ENCODE measurements around the gene FEM1A. TPM values are rescaled to one million over a fixed set of nuclear protein-coding genes. Genes with fewer than 3 reads are reported as not detected.

Gene FEM1A
- polyA plus RNA-seq, 1 of the 3 experiments (the other 2 are of a cell fraction): 4.8 TPM

DNA sequence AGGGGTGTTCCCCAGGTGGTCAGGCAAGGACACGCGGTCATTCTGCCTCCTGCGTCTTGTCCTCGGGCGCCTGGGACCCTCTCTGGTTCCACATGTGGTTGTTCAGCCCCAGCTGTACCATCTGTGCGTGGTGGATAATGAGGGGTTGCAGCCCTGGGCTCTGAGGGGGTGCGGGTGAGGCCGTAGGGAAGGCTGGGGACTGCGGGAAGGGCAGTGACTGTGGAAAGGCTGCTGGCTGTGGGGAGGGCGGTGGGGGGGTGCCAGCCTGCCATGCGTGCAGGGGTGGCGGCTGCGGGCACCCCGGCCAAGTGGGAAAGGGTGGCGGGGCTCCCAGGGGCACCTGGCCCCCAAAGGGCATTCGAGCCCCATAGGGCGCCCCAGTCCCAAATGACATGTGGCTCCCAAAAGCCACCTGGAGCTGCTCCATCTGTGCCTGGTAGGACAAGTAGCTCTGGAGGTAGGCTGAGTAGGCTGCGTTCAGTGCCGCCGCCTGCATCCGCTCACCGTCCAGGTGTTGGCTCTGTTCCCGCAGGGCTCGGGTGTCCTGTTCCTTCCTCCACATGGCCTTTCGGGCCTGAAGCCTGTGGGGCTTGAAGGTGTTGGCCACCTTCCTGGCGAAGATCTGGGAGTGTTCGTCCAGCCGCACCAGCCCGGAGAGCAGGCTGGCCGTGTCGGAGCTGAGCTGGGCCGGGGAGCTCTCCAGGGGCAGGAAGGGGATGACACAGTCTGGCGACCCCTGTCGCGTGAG lies 24.8 kb downstream of the FEM1A start:
- H3K4me2 ChIP-seq: no peak overlapping the region
- CTCF ChIA-PET: interaction anchor here (1.3 to 13.0 kb wide), 4 partner anchors 25 to 56 kb away, joined by 3 to 409 read pairs (median 16); partner anchors contain the start of gene FEM1A
- H4K20me1 ChIP-seq (ENCODE audit: insufficient read depth): no peaks in the 10 kb centered on the region
- H3K9me2 ChIP-seq: no peaks in the 10 kb centered on the region
- H3K27me3 ChIP-seq (ENCODE audit: insufficient read depth): no peaks in the 10 kb centered on the region
- peaks cover 27% of the 10 kb centered on the region for H3K79me2 ChIP-seq (ENCODE audit: insufficient read depth)
- H3K4me3 ChIP-seq (ENCODE audit: low read depth in 2 of 2, low read length in 1 of 2): no peak overlapping the region
- no peaks in the 10 kb centered on the region for H3K9me3 ChIP-seq
- H2AFZ ChIP-seq (ENCODE audit: low read depth): no peak overlapping the region
- DNase-seq: no peak
- no peak overlapping the region for H3K9ac ChIP-seq
- peaks cover 4 to 17% of the 10 kb centered on the region in 2 experiments for H3K36me3 ChIP-seq (replicated peaks in 1 of 2; ENCODE audit: control insufficient read depth in 1 of 2, insufficient read depth in 2 of 2, low read length in 1 of 2)
- WGBS (ENCODE audit: low lambda C conversion rate): 98% methylated on average over 20 of the region's 35 CpGs
- H3K4me1 ChIP-seq (ENCODE audit: control insufficient read depth in 1 of 2, insufficient read depth in 2 of 2, low read depth in 1 of 2, low read length in 1 of 2): peaks cover 3 to 7% of the 10 kb centered on the region in 2 experiments; a peak in 2 of 4 replicates
- POLR2A ChIA-PET: no interaction called here
- TF ChIP-seq TCF12 (IDR thresholded peaks at IDR 0.05) (no peak), MXI1 (IDR thresholded peaks at IDR 0.05; ENCODE audit: low read depth, low read length) (no peak), POLR2AphosphoS5 (IDR thresholded peaks at IDR 0.05; ENCODE audit: low read depth, low read length) (no peak), FOXJ3 (CRISPR knock-in tag; IDR thresholded peaks at IDR 0.05) (no peak), JUND (IDR thresholded peaks at IDR 0.05) (no peak)
- TF ChIP-seq, protein P1, sequence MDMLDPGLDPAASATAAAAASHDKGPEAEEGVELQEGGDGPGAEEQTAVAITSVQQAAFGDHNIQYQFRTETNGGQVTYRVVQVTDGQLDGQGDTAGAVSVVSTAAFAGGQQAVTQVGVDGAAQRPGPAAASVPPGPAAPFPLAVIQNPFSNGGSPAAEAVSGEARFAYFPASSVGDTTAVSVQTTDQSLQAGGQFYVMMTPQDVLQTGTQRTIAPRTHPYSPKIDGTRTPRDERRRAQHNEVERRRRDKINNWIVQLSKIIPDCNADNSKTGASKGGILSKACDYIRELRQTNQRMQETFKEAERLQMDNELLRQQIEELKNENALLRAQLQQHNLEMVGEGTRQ (IDR thresholded peaks at IDR 0.05; ENCODE audit: borderline replicate concordance, low read depth, low read length): no peak
- TF ChIP-seq, protein P2, sequence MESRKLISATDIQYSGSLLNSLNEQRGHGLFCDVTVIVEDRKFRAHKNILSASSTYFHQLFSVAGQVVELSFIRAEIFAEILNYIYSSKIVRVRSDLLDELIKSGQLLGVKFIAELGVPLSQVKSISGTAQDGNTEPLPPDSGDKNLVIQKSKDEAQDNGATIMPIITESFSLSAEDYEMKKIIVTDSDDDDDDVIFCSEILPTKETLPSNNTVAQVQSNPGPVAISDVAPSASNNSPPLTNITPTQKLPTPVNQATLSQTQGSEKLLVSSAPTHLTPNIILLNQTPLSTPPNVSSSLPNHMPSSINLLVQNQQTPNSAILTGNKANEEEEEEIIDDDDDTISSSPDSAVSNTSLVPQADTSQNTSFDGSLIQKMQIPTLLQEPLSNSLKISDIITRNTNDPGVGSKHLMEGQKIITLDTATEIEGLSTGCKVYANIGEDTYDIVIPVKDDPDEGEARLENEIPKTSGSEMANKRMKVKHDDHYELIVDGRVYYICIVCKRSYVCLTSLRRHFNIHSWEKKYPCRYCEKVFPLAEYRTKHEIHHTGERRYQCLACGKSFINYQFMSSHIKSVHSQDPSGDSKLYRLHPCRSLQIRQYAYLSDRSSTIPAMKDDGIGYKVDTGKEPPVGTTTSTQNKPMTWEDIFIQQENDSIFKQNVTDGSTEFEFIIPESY (IDR thresholded peaks at IDR 0.05; ENCODE audit: borderline replicate concordance, low read depth): no peak
- H3F3A ChIP-seq (replicated peaks; ENCODE audit: insufficient read depth): peaks cover 37% of the 10 kb centered on the region
- H3K27ac ChIP-seq (ENCODE audit: low read depth in 2 of 2, low read length in 1 of 2): peak overlapping the region; percentile 48 to 56; a peak in 3 of 4 replicates

DNA sequence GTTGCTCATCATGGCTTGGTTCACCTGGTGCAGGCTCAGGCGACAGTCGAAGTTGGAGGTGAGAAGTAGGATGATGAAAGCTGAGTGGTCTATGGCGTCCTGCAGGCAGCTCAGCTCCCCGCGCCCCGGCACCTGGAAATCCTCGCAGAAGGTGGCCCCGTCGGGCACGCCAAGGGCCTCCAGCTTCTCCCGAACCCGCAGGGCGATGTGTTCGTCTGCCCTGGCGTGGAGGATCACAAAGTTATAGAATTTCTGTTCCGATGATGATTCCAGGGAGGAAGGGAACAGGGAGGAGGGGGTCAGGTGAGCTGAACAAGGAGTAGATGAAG lies 25.4 kb downstream of the FEM1A start:
- WGBS (ENCODE audit: low lambda C conversion rate): 93% methylated on average over 16 of the region's 16 CpGs
- Histone ChIP-seq H3K9me3 (no peaks in the 10 kb centered on the region), H3K9me2 (no peaks in the 10 kb centered on the region), H3K79me2 (ENCODE audit: insufficient read depth) (peaks cover 32% of the 10 kb centered on the region), H3K4me2 (no peak overlapping the region), H4K20me1 (ENCODE audit: insufficient read depth) (no peaks in the 10 kb centered on the region), H3K27me3 (ENCODE audit: insufficient read depth) (no peaks in the 10 kb centered on the region), H3F3A (replicated peaks; ENCODE audit: insufficient read depth) (peaks cover 36% of the 10 kb centered on the region), H3K4me1 (ENCODE audit: control insufficient read depth in 1 of 2, insufficient read depth in 2 of 2, low read depth in 1 of 2, low read length in 1 of 2) (peaks cover 3 to 7% of the 10 kb centered on the region in 2 experiments; a peak in 2 of 4 replicates), H3K9ac (no peak overlapping the region), H3K27ac (ENCODE audit: low read depth in 2 of 2, low read length in 1 of 2) (no peak overlapping the region), H2AFZ (ENCODE audit: low read depth) (no peak overlapping the region), H3K36me3 (replicated peaks in 1 of 2; ENCODE audit: control insufficient read depth in 1 of 2, insufficient read depth in 2 of 2, low read length in 1 of 2) (peaks cover 4 to 17% of the 10 kb centered on the region in 2 experiments), H3K4me3 (ENCODE audit: low read depth in 2 of 2, low read length in 1 of 2) (no peak overlapping the region)
- ChIA-PET CTCF (interaction anchor here (1.3 to 2.6 kb wide), 4 partner anchors 26 to 94 kb away, joined by 3 to 24 read pairs (median 6); partner anchors contain the start of gene FEM1A), POLR2A (no interaction called here)
- no peak for DNase-seq
- TF ChIP-seq, protein P2 (IDR thresholded peaks at IDR 0.05; ENCODE audit: borderline replicate concordance, low read depth): no peak
- TF ChIP-seq, protein P1 (IDR thresholded peaks at IDR 0.05; ENCODE audit: borderline replicate concordance, low read depth, low read length): no peak
- TF ChIP-seq TEAD4 (IDR thresholded peaks at IDR 0.05; ENCODE audit: borderline replicate concordance, insufficient read depth) (no peak), EP300 (IDR thresholded peaks at IDR 0.05; ENCODE audit: borderline replicate concordance in 1 of 2, low read depth in 1 of 2, low read length in 1 of 2) (no peak), RAD21 (IDR thresholded peaks at IDR 0.05; ENCODE audit: low read length) (no peak), SIN3A (IDR thresholded peaks at IDR 0.05; ENCODE audit: borderline replicate concordance, low read depth, low read length) (no peak), FOXJ3 (CRISPR knock-in tag; IDR thresholded peaks at IDR 0.05) (no peak), FOSL2 (IDR thresholded peaks at IDR 0.05; ENCODE audit: borderline replicate concordance, low read depth) (no peak), FOXM1 (IDR thresholded peaks at IDR 0.05; ENCODE audit: low read depth) (no peak)
- TF ChIP-seq, protein P3, sequence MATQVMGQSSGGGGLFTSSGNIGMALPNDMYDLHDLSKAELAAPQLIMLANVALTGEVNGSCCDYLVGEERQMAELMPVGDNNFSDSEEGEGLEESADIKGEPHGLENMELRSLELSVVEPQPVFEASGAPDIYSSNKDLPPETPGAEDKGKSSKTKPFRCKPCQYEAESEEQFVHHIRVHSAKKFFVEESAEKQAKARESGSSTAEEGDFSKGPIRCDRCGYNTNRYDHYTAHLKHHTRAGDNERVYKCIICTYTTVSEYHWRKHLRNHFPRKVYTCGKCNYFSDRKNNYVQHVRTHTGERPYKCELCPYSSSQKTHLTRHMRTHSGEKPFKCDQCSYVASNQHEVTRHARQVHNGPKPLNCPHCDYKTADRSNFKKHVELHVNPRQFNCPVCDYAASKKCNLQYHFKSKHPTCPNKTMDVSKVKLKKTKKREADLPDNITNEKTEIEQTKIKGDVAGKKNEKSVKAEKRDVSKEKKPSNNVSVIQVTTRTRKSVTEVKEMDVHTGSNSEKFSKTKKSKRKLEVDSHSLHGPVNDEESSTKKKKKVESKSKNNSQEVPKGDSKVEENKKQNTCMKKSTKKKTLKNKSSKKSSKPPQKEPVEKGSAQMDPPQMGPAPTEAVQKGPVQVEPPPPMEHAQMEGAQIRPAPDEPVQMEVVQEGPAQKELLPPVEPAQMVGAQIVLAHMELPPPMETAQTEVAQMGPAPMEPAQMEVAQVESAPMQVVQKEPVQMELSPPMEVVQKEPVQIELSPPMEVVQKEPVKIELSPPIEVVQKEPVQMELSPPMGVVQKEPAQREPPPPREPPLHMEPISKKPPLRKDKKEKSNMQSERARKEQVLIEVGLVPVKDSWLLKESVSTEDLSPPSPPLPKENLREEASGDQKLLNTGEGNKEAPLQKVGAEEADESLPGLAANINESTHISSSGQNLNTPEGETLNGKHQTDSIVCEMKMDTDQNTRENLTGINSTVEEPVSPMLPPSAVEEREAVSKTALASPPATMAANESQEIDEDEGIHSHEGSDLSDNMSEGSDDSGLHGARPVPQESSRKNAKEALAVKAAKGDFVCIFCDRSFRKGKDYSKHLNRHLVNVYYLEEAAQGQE (IDR thresholded peaks at IDR 0.05; ENCODE audit: low read depth, low read length): no peak
- TF ChIP-seq, protein P4, sequence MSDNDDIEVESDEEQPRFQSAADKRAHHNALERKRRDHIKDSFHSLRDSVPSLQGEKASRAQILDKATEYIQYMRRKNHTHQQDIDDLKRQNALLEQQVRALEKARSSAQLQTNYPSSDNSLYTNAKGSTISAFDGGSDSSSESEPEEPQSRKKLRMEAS (IDR thresholded peaks at IDR 0.05; ENCODE audit: low read depth): no peak

Data from SK-N-SH (cell line).